Measurements from ENCODE around the gene ABHD17B. TPM values are rescaled to one million over a fixed set of nuclear protein-coding genes. Genes with fewer than 3 reads are reported as not detected.

The ABHD17B gene
- total RNA-seq, 4 donors from 2014 or later: 11.5 to 67.2 (median 16.2) TPM

DNA sequence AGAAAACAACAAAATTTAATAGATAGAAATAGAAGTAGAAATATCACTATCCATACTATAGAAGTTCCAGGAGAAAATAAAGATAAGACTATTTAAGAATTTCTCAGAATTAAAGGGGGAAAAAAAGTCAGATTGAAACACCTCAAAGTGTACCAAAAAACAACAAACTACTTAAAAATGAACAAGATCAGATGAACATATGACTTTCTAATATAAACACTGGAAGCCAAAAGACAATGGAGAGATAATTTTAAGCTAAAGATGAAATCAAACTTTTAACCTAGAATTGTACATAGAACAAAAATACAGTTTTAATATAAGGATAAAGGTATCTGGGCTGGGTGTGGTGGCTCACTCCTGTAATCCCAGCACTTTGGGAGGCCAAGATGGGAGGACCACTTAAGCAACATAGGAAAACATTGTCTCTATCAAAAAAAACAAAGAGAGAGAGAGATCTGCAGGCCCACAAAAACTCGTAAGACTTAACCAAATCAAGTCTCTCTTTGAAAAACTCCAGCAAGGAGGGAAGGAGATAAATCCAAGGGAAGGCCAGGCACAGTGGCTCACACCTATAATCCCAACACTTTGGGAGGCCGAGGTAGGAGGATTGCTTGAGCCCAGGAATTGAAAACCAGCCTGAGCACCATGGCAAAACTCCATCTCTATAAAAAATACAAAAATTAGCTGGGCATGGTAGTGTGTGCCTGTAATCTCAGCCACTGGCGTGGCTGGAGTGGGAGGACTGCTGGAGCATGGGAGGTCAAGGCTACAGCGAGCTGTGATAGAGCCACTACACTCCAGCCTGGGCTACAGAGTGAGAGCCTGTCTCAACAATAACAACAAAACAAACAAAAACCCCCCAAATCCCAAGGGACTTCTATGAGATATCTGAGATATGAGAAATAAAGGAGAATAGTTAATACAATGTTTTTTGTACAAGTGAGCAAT, 32.4 kb downstream of the ABHD17B start:
- no peak for DNase-seq
- no peak overlapping the region for H3K4me3 ChIP-seq
- no peaks in the 10 kb centered on the region for H3K36me3 ChIP-seq
- no peaks in the 10 kb centered on the region for H3K27me3 ChIP-seq
- peaks cover 0 to 14% of the 10 kb centered on the region in 2 donors for H3K9me3 ChIP-seq
- intact Hi-C loops (cut with DNase I; ENCODE audit: low total_unique reads): no loop called here
- H3K27ac ChIP-seq: no peak overlapping the region
- no peak for TF ChIP-seq POLR2A (IDR thresholded peaks at IDR 0.05)
- no peak for TF ChIP-seq CTCF (IDR thresholded peaks at IDR 0.05)
- H3K4me1 ChIP-seq: no peaks in the 10 kb centered on the region

DNA sequence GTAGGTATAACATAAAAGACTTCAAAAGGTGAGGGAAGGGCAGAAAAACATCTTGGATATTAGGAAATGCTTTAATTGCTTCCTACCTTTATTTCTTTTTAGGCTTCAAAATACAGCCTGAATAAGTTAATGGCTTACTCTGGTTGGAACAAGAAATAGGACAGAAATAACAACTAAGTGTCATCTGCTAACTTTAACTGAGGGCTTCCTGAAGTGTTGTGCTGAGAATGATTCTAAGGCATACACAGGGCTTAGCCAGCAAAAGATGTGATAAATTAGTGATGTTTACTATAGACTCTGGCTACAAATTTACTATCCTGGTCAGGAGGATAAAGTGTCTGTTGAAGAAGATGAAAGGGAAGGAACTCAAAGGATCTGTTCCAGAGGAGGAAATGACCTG, 34.2 kb downstream of the ABHD17B start:
- intact Hi-C loops (cut with DNase I; ENCODE audit: low total_unique reads): no loop called here

GRCh38 chr9:71876106-71876505, 34.9 kb downstream of the ABHD17B start:
- intact Hi-C loops (cut with DNase I; ENCODE audit: low total_unique reads): no loop called here

More for the DNA sequence above, 34.2 kb downstream of the ABHD17B start:
- H3K27me3 ChIP-seq: no peaks in the 10 kb centered on the region
- no peak for TF ChIP-seq POLR2A (IDR thresholded peaks at IDR 0.05)
- no peak for TF ChIP-seq CTCF (IDR thresholded peaks at IDR 0.05)
- no peaks in the 10 kb centered on the region for H3K36me3 ChIP-seq
- no peak for DNase-seq
- no peak overlapping the region for H3K27ac ChIP-seq
- H3K9me3 ChIP-seq: peaks cover 0 to 12% of the 10 kb centered on the region in 2 donors
- no peaks in the 10 kb centered on the region for H3K4me1 ChIP-seq
- no peak overlapping the region for H3K4me3 ChIP-seq

DNA sequence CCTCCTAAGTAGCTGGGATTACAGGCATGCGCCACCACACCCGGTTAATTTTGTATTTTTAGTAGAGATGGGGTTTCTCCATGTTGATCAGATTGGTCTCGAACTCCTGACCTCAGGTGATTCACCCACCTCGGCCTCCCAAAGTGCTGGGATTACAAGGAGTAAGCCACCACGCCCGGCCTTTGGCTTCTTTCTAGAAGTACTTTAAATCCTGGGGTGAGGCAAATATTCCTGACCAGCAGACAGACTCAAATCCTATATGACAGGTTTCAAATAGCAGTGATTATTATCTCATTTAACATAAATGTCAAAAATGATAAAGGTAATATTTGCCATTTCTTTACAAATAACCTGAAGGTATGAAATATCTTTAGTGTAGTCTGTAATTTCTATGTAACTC, 35.6 kb downstream of the ABHD17B start:
- DNase-seq: no peak
- H3K4me1 ChIP-seq: no peaks in the 10 kb centered on the region
- peaks cover 0 to 12% of the 10 kb centered on the region in 2 donors for H3K9me3 ChIP-seq
- no peak for TF ChIP-seq POLR2A (IDR thresholded peaks at IDR 0.05)
- TF ChIP-seq CTCF (IDR thresholded peaks at IDR 0.05): no peak
- H3K36me3 ChIP-seq: no peaks in the 10 kb centered on the region
- no peak overlapping the region for H3K4me3 ChIP-seq
- H3K27ac ChIP-seq: no peak overlapping the region
- intact Hi-C loops (cut with DNase I; ENCODE audit: low total_unique reads): no loop called here
- H3K27me3 ChIP-seq: no peaks in the 10 kb centered on the region

More at GRCh38 chr9:71876106-71876505, 34.9 kb downstream of the ABHD17B start:
- H3K27me3 ChIP-seq: no peaks in the 10 kb centered on the region
- H3K4me3 ChIP-seq: no peak overlapping the region
- H3K27ac ChIP-seq: no peak overlapping the region
- no peaks in the 10 kb centered on the region for H3K36me3 ChIP-seq
- peaks cover 0 to 12% of the 10 kb centered on the region in 2 donors for H3K9me3 ChIP-seq
- DNase-seq: no peak
- H3K4me1 ChIP-seq: no peaks in the 10 kb centered on the region
- TF ChIP-seq POLR2A (IDR thresholded peaks at IDR 0.05) (no peak), CTCF (IDR thresholded peaks at IDR 0.05) (no peak)

DNA sequence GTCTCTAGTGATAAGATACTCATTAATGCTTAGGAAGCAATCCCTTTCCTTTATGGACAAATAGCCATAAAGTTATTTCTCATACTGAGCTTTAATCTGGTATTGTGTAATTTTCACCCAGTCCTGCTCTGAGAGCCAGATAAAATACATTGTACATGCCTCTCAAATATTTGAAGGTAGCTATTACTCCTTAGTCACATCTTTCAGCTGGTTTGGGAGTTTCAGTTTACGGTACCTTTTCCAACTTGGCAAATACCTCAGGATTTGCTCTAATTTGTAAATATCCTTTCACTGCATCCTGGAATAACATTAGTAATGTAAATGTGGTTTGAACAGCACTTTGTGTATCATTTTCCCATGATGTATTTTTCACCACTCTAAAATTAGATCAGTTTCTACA, 47.4 kb downstream of the ABHD17B start:
- no peak for DNase-seq
- Histone ChIP-seq H3K4me3 (no peak overlapping the region), H3K27ac (no peak overlapping the region), H3K27me3 (no peaks in the 10 kb centered on the region), H3K36me3 (peaks cover 0 to 3% of the 10 kb centered on the region in 2 donors), H3K9me3 (peaks cover 0 to 4% of the 10 kb centered on the region in 2 donors), H3K4me1 (no peaks in the 10 kb centered on the region)
- intact Hi-C loops (cut with DNase I; ENCODE audit: low total_unique reads): no loop called here
- TF ChIP-seq CTCF (IDR thresholded peaks at IDR 0.05) (no peak), POLR2A (IDR thresholded peaks at IDR 0.05) (no peak)
